RPMI8226 (cell line): ENCODE data around the gene HFE.

Experiments
- DNase-seq: peaks from one replicate; pipeline ENCODE4 v3.0.0-alpha.2; 2015

Gene HFE

DNA sequence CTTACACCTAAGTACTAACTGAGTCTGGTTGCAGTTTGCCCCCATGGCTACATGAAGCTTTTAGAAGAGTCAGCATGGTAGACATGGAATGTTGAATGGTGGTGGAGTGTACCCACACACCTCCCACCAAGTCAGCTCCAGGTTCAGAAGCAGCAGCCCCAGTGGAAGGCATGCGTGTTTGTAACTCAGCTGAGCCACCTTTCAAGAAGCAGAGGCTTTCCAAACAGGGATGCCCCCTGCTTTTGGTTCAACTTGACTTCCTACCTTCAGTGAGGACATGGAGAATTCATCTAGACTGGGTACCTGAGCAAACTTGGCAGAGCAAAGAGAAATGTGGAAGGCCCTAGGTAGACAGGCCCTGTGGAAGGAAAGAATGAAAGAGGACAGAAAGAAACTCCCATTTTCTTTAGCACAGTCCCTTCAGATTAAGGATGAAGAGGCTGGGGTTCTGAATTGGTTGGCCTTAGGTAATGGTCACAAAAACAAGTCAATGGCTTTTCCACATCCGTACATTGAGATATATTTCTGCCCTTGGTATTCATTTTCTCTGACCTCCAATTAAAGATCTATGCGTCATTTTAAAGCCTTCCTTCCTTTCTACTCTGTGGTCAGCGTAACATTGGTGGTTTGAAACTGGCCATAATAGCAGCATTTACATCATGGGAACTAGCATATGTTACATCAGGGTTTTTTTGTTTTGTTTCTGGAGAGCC is 53.2 kb downstream of the HFE start:
- DNase-seq: no peak

DNA sequence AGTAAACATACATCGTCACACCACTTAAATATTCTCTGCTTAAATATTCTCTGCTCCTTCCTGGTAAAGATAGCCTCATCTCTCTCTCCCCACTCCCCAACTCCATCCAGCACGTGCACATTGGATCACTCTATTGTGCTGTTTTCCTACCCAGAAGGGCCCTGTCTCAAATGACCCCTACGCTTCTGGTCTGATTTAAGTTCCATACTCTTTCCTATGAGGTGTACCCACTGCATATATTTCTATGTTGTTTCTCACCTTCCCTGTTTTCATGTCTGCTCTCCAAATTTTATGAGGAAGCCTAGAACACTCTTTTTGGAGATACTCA is 53.7 kb downstream of the HFE start:
- no peak for DNase-seq

DNA sequence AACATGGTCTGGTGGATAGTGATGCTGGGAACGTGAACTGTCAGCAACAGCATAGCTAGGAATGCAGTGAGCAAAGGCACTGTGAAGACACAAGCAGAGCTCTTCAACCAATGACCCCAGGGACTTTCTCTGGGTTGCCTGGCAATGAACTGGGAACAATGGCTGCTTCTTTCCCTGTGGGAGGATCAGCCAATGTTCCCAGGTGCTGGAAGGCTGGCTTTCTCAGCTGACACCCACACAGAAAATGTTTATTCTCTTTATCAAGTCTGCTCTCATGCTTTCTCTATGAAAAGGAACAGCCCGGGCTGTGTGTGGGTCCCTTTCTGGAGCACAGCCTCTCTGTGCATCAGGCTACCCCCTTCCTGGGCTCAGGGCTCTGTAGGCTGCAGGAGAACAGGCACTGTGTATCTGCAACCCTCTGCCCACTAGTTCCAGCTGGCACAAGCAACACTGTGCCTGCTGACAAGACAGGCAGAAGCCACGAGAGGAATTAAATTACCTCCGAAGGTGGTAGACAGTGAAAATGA is 54.2 kb downstream of the HFE start:
- DNase-seq: no peak

DNA sequence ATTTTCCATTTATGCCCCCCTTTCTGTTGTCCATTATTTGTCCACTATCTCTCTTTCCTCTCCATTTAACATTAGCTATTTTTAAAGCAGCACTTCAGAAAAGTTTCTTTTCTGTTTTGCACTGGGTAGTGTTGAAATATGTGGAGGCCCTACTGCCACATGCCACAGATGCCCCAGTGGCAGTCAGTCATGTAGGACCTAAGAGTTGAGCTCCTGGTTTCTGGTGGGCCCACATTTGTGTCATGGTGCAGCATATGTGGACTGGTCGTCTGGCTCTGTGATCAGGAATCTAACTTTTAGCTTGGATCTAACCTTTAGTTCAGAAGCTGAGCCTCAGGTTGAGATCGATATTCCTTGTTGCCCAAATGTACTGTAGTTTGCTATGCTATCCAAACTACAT is 54.8 kb downstream of the HFE start:
- no peak for DNase-seq
